Kidney epithelial cell (primary cell): Measurements from ENCODE around the gene MCRIP1. TPM values are rescaled to one million over a fixed set of nuclear protein-coding genes. Genes with fewer than 3 reads are reported as not detected.

ENCODE experiments used
- DNase-seq: peaks from one replicate; pipeline ENCODE4 v3.0.0-alpha.2; 2010; ENCODE audit warnings: low read depth
- H3K27me3 ChIP-seq: 2 replicates; pipeline ENCODE4 v1.6.0; 2011; ENCODE audit warnings: low read length; ENCODE audit not compliant: control insufficient read depth, insufficient read depth
- H3K36me3 ChIP-seq: 2 replicates; pipeline ENCODE4 v1.5.1; 2011; ENCODE audit warnings: low read length; ENCODE audit not compliant: control insufficient read depth, insufficient read depth
- H3K4me3 ChIP-seq: 2 replicates; pipeline ENCODE4 v1.5.1; 2011; ENCODE audit warnings: low read depth, mild to moderate bottlenecking, control low read depth, low read length
- total RNA-seq: library from RNA; depleted of rRNA; stranded (reverse); fragments of >200 nt; gene quantifications from 2 replicates; pipeline ENCODE4 v1.2.3, GENCODE V29; 2015
- TF ChIP-seq, protein P1 (sequence below): IDR thresholded peaks from 2 replicates; pipeline ENCODE4 v1.5.1; 2011; ENCODE audit warnings: mild to moderate bottlenecking, moderate library complexity, low read length, control low read depth, inconsistent platforms; ENCODE audit not compliant: insufficient read depth, poor library complexity, severe bottlenecking

MCRIP1 gene
- total RNA-seq, 1 donor from 2014 or later, result 131 TPM

GRCh38 chr17:81833921-81834830 is 1.1 kb upstream of the MCRIP1 start:
- no peaks in the 10 kb centered on the region for H3K27me3 ChIP-seq
- DNase-seq, result no peak
- TF ChIP-seq, protein P1, sequence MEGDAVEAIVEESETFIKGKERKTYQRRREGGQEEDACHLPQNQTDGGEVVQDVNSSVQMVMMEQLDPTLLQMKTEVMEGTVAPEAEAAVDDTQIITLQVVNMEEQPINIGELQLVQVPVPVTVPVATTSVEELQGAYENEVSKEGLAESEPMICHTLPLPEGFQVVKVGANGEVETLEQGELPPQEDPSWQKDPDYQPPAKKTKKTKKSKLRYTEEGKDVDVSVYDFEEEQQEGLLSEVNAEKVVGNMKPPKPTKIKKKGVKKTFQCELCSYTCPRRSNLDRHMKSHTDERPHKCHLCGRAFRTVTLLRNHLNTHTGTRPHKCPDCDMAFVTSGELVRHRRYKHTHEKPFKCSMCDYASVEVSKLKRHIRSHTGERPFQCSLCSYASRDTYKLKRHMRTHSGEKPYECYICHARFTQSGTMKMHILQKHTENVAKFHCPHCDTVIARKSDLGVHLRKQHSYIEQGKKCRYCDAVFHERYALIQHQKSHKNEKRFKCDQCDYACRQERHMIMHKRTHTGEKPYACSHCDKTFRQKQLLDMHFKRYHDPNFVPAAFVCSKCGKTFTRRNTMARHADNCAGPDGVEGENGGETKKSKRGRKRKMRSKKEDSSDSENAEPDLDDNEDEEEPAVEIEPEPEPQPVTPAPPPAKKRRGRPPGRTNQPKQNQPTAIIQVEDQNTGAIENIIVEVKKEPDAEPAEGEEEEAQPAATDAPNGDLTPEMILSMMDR, result no peak
- H3K36me3 ChIP-seq, result no peaks in the 10 kb centered on the region
- peak overlapping the region; percentile 55 for H3K4me3 ChIP-seq

DNA sequence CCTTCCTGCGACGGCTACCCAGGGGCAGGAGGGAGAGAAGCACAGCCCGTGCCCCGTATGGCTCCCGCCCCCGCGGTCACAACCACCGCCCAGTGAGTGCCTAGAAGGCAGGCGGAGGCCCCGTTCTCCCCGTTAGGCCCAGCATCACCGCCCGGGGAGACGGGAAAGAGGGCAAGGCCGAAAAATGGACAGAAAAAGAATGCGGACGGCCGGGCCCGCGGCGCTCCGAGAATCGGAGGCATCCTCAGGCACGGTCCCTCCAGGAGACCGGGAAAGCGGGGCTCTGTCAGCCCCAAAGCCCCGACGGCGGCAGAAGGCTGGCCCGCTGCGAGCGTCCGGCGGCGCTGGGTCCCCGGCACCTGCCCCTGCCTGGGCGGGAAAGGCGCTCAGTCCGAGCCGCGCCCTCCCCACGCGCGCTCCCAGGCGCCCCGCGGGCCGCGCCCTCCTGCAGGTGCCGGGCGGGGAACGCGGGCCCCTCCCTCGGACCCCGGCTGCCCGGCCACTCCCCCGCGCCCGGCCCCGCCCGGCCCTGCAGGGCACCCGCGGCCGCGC is 407 bp downstream of the MCRIP1 start:
- peak overlapping the region; percentile 55 for H3K4me3 ChIP-seq
- H3K36me3 ChIP-seq, result no peaks in the 10 kb centered on the region
- H3K27me3 ChIP-seq, result no peaks in the 10 kb centered on the region
- no peak for DNase-seq
- TF ChIP-seq, protein P1, result no peak

- no peaks in the 10 kb centered on the region for H3K36me3 ChIP-seq
- H3K4me3 ChIP-seq, result peak overlapping the region; percentile 55
- DNase-seq, result no peak
- TF ChIP-seq, protein P1, result no peak
- H3K27me3 ChIP-seq, result no peaks in the 10 kb centered on the region
Observed at GRCh38 chr17:81831957-81832607, 1.0 kb downstream of the MCRIP1 start.

DNA sequence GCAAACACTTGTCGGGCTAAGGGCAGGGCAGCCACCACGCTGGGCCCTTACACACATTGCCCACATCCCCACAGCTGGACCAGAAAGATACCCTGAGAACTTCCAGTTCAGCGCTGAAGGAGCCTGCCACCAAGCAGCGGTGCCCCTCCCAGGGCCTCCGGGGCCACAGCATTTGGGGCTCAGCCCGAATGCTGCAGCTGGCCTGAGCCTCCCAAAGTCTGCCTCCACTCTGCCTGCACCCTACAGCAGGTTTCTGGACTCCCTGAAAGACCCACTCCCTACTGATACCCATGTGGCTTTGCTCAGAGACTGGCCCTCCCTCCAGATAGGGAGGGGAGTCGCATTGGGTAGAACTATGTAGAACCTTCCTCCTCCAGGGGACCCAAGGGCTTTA is 1.5 kb downstream of the MCRIP1 start:
- H3K36me3 ChIP-seq, result no peaks in the 10 kb centered on the region
- TF ChIP-seq, protein P1, result no peak
- no peaks in the 10 kb centered on the region for H3K27me3 ChIP-seq
- no peak overlapping the region for H3K4me3 ChIP-seq
- DNase-seq, result no peak

DNA sequence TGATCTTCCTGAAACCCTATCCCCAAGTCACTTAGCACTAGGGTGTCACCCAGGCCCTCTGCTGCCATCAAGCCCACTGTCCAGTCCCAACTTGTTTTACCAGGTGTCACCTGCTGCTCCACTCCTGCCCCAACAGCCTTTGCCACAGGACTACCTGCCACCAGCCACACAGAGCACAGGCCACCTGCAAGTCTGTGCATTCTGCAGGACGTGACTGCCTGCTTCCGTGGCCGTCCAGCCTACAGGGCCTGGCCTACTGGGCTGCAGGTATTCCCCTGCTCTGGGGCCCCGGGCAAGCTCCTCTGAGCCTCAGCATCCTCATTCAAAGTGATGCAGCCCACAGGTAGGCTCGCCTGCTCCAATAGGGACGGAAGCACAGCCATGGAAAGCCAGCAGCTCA is 3.2 kb downstream of the MCRIP1 start:
- no peak for DNase-seq
- H3K4me3 ChIP-seq, result no peak overlapping the region
- H3K36me3 ChIP-seq, result no peaks in the 10 kb centered on the region
- TF ChIP-seq, protein P1, result no peak
- H3K27me3 ChIP-seq, result no peaks in the 10 kb centered on the region
